AG04449 (cell line): ENCODE results near the gene TMEM50A.
"Not testable (repeated sequence)": the region's sequence is repeated elsewhere in the genome, so short reads cannot be mapped to it uniquely, and the experiment has no call there.

Experiments
- CTCF ChIA-PET: fragments of 350-600 bp; formaldehyde crosslinking; extraction: SDS; loops from one replicate; lab custom pipeline; 2021; ENCODE audit warnings: antibody characterized with exemption; lab: Yijun Ruan, JAX
- POLR2A ChIA-PET: fragments of 400-600, 350-600 bp; formaldehyde crosslinking; extraction: SDS; loops from one replicate; lab custom pipeline; 2020; ENCODE audit warnings: antibody characterized with exemption, inconsistent platforms; lab: Yijun Ruan, JAX
- DNase-seq: peaks from one replicate; pipeline ENCODE4 v3.0.0-alpha.2; 2010; ENCODE audit warnings: low read depth, low spot score
- H3K4me3 ChIP-seq: 2 replicates; pipeline ENCODE4 v1.5.1; 2011; ENCODE audit warnings: low read depth, mild to moderate bottlenecking, control low read depth, low read length
- CTCF ChIP-seq: IDR thresholded peaks from one replicate; pipeline ENCODE4 v1.5.1; 2011; ENCODE audit warnings: mild to moderate bottlenecking, moderate library complexity, low read length, control low read depth, inconsistent platforms; ENCODE audit not compliant: insufficient read depth; ENCODE audit errors: missing control alignments

The TMEM50A gene

GRCh38 chr1:25356848-25357247 is 18.7 kb downstream of the TMEM50A start:
- ChIA-PET CTCF (no interaction called here), POLR2A (no interaction called here)
- no peak overlapping the region for H3K4me3 ChIP-seq
- TF ChIP-seq CTCF = no peak
- no peak for DNase-seq

- no peak for TF ChIP-seq CTCF
- DNase-seq = no peak
- H3K4me3 ChIP-seq = no peak overlapping the region
- ChIA-PET POLR2A (no interaction called here), CTCF (no interaction called here)
These were observed 22.8 kb downstream of the TMEM50A start for GRCh38 chr1:25360596-25361581.

- CTCF ChIA-PET = no interaction called here
- H3K4me3 ChIP-seq = no peak overlapping the region
- no peak for TF ChIP-seq CTCF
- POLR2A ChIA-PET = no interaction called here
- DNase-seq = no peak
These were observed 23.8 kb downstream of the TMEM50A start for GRCh38 chr1:25361901-25362300.

GRCh38 chr1:25362634-25363559 is 24.8 kb downstream of the TMEM50A start:
- H3K4me3 ChIP-seq, CTCF ChIA-PET, POLR2A ChIA-PET, DNase-seq: not testable (repeated sequence)

- no peak for TF ChIP-seq CTCF
- no peak for DNase-seq
- POLR2A ChIA-PET = interaction anchor here (0.7 kb wide), 1 partner anchor 122 kb away, joined by 3 read pairs; the partner anchor contains the start of gene RSRP1
- CTCF ChIA-PET = interaction anchor here (1.5 kb wide), 1 partner anchor 203 kb away, joined by 3 read pairs; no protein-coding TSS in a partner anchor
- no peak overlapping the region for H3K4me3 ChIP-seq
These were observed 31.1 kb downstream of the TMEM50A start for GRCh38 chr1:25369241-25369640.

- POLR2A ChIA-PET = interaction anchor here (0.7 kb wide), 1 partner anchor 122 kb away, joined by 3 read pairs; the partner anchor contains the start of gene RSRP1
- CTCF ChIA-PET = interaction anchor here (0.6 to 1.5 kb wide), 2 partner anchors 74 to 202 kb away, joined by 3 read pairs; no protein-coding TSS in a partner anchor
- DNase-seq, H3K4me3 ChIP-seq: not testable (repeated sequence)
These were observed 31.6 kb downstream of the TMEM50A start for GRCh38 chr1:25369691-25370271.

GRCh38 chr1:25371757-25372156 is 33.6 kb downstream of the TMEM50A start:
- CTCF ChIA-PET, H3K4me3 ChIP-seq: not testable (repeated sequence)
- POLR2A ChIA-PET = interaction anchor here (0.6 kb wide), 1 partner anchor 125 kb away, joined by 4 read pairs; the partner anchor contains the start of gene RSRP1
- DNase-seq = peak; percentile 77

- DNase-seq, POLR2A ChIA-PET, CTCF ChIA-PET, H3K4me3 ChIP-seq: not testable (repeated sequence)
These were observed 40.2 kb downstream of the TMEM50A start for GRCh38 chr1:25378367-25378766.

GRCh38 chr1:25382543-25382942 is 44.4 kb downstream of the TMEM50A start:
- CTCF ChIA-PET, H3K4me3 ChIP-seq, POLR2A ChIA-PET, DNase-seq: not testable (repeated sequence)

- DNase-seq = peak; percentile 62
These were observed 45.0 kb downstream of the TMEM50A start for GRCh38 chr1:25383090-25383489.

More at GRCh38 chr1:25383090-25383489, 45.0 kb downstream of the TMEM50A start:
- POLR2A ChIA-PET, H3K4me3 ChIP-seq, CTCF ChIA-PET: not testable (repeated sequence)
